ENCODE measurements around the gene IKZF2.

The IKZF2 gene

DNA sequence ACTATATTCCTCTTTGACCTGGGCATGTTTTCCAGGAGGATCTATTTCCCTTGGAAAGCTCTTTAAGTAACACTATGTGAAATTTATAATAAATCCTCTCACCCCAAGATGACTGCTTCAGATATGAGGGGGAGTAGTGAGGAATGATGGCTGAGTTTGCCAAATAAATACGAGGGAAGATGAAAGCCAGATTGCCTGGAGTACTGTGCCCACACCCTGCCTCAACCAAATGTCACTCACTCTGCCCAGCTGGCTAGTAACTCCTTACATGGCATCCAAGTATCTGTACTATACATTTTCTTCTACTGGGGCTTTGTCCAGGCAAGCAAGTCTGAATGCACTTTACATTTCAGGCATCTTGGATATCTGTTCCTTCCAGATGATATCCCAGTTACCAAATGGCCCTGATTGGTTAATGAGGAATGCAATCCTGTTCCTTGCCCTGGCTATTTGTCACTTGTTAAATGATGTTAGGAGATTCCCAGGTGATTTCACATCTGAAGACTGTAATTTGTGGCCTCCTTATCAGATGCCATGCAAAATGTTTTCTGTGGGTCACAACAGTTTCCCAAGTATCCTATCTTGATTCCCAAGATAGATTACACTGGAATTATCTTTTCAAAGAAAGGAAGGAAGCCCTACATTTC lies 191.8 kb downstream of the IKZF2 start:
- Histone ChIP-seq H3K9ac (ENCODE audit: low read depth, low read length) (no peak overlapping the region), H3K36me3 (ENCODE audit: insufficient read depth, low read depth, low read length) (no peaks in the 10 kb centered on the region), H3K9me3 (ENCODE audit: insufficient read depth, low read depth, low read length) (no peaks in the 10 kb centered on the region), H3K4me3 (ENCODE audit: low read length) (no peak overlapping the region), H3K27ac (ENCODE audit: low read length) (no peak overlapping the region), H3K27me3 (ENCODE audit: insufficient read depth, low read length) (no peaks in the 10 kb centered on the region), H3K4me1 (ENCODE audit: insufficient read depth, low read length) (no peaks in the 10 kb centered on the region)

DNA sequence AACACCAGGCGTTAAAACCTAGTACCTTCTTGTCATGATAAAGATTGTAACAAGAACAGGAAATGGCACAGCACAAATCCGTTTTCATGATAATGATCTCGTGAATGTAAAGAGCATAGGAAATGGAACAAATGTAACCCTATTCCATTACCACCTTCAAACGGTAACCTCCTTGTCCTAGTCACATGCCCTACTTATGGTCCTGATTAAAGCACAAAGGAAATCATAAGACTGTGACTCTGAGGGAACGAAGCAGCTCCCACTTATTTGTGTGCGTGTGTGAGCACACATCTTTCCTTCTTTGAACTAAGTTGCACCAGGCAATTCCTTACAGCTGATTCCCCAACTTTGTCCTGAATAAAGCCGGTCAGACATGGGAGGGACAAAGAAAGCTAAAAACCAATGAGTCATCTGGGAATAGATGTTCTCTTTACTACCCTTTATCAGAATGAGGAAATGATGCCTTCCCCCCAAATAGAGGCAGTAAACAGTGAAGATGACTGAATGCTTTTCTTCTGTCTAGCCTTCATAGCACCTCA lies 192.6 kb downstream of the IKZF2 start:
- H3K36me3 ChIP-seq (ENCODE audit: insufficient read depth, low read depth, low read length): no peaks in the 10 kb centered on the region
- H3K9ac ChIP-seq (ENCODE audit: low read depth, low read length): no peak overlapping the region
- H3K9me3 ChIP-seq (ENCODE audit: insufficient read depth, low read depth, low read length): no peaks in the 10 kb centered on the region
- H3K27ac ChIP-seq (ENCODE audit: low read length): no peak overlapping the region
- H3K4me1 ChIP-seq (ENCODE audit: insufficient read depth, low read length): no peaks in the 10 kb centered on the region
- no peaks in the 10 kb centered on the region for H3K27me3 ChIP-seq (ENCODE audit: insufficient read depth, low read length)
- no peak overlapping the region for H3K4me3 ChIP-seq (ENCODE audit: low read length)

DNA sequence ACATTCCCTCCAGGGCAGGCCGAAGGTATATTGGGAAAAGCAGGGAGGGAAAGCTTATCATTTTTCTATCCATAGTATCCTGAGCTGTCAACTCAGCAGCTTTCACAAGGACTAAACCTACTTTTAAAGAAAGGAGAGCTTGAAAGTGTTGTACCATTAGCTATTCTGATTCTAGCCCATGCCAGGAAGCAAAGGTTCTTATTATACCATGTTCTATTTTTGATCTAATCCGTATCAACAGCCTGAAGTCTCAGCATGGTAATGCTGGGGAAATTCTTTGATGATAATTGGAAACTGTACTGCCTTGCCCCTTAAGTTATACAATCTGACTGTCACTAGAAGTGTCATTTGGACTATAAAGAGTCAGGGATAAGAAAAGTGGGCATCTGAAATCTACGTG lies 193.3 kb downstream of the IKZF2 start:
- H3K36me3 ChIP-seq (ENCODE audit: insufficient read depth, low read depth, low read length): no peaks in the 10 kb centered on the region
- H3K27ac ChIP-seq (ENCODE audit: low read length): no peak overlapping the region
- H3K9me3 ChIP-seq (ENCODE audit: insufficient read depth, low read depth, low read length): no peaks in the 10 kb centered on the region
- no peaks in the 10 kb centered on the region for H3K27me3 ChIP-seq (ENCODE audit: insufficient read depth, low read length)
- no peaks in the 10 kb centered on the region for H3K4me1 ChIP-seq (ENCODE audit: insufficient read depth, low read length)
- no peak overlapping the region for H3K4me3 ChIP-seq (ENCODE audit: low read length)
- no peak overlapping the region for H3K9ac ChIP-seq (ENCODE audit: low read depth, low read length)

DNA sequence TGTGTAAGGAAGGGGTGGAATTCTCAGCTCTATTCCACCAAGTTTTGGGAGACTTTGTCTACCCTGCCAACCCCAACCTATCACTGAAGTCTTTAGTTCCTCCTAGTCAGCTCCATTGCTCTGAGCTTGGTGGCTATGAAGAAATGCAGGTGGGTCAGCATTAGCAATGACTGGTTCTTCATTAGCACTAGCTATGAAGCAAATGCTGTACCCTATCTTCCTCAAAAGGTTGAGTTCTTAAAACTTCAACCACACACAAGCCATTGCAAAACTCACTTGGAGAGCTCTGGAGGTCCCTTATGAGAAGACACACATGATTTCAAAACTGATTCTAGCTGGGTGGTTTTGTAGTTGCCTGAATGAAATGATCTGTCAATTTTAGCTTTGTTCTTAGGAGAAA lies 193.8 kb downstream of the IKZF2 start:
- Histone ChIP-seq H3K4me3 (ENCODE audit: low read length) (no peak overlapping the region), H3K9me3 (ENCODE audit: insufficient read depth, low read depth, low read length) (no peaks in the 10 kb centered on the region), H3K9ac (ENCODE audit: low read depth, low read length) (no peak overlapping the region), H3K27me3 (ENCODE audit: insufficient read depth, low read length) (no peaks in the 10 kb centered on the region), H3K36me3 (ENCODE audit: insufficient read depth, low read depth, low read length) (no peaks in the 10 kb centered on the region), H3K27ac (ENCODE audit: low read length) (no peak overlapping the region), H3K4me1 (ENCODE audit: insufficient read depth, low read length) (no peaks in the 10 kb centered on the region)

- Histone ChIP-seq H3K4me1 (ENCODE audit: insufficient read depth, low read length) (no peaks in the 10 kb centered on the region), H3K27me3 (ENCODE audit: insufficient read depth, low read length) (no peaks in the 10 kb centered on the region), H3K36me3 (ENCODE audit: insufficient read depth, low read depth, low read length) (no peaks in the 10 kb centered on the region), H3K27ac (ENCODE audit: low read length) (no peak overlapping the region), H3K9me3 (ENCODE audit: insufficient read depth, low read depth, low read length) (no peaks in the 10 kb centered on the region), H3K4me3 (ENCODE audit: low read length) (no peak overlapping the region), H3K9ac (ENCODE audit: low read depth, low read length) (no peak overlapping the region)
These were observed 194.5 kb downstream of the IKZF2 start for GRCh38 chr2:212956665-212957607.

- no peak overlapping the region for H3K9ac ChIP-seq (ENCODE audit: low read depth, low read length)
- H3K27me3 ChIP-seq (ENCODE audit: insufficient read depth, low read length): no peaks in the 10 kb centered on the region
- H3K36me3 ChIP-seq (ENCODE audit: insufficient read depth, low read depth, low read length): no peaks in the 10 kb centered on the region
- no peak overlapping the region for H3K27ac ChIP-seq (ENCODE audit: low read length)
- H3K9me3 ChIP-seq (ENCODE audit: insufficient read depth, low read depth, low read length): no peaks in the 10 kb centered on the region
- H3K4me1 ChIP-seq (ENCODE audit: insufficient read depth, low read length): no peaks in the 10 kb centered on the region
- H3K4me3 ChIP-seq (ENCODE audit: low read length): no peak overlapping the region
These were observed 198.1 kb downstream of the IKZF2 start for GRCh38 chr2:212953170-212953920.

GRCh38 chr2:212949786-212950185 lies 201.6 kb downstream of the IKZF2 start:
- Histone ChIP-seq H3K4me1 (ENCODE audit: insufficient read depth, low read length) (0 out of 2 replicates have a peak, but pooled peaks cover 3% of the 10 kb centered on the region), H3K9me3 (ENCODE audit: insufficient read depth, low read depth, low read length) (no peaks in the 10 kb centered on the region), H3K9ac (ENCODE audit: low read depth, low read length) (no peak overlapping the region), H3K27ac (ENCODE audit: low read length) (no peak overlapping the region), H3K36me3 (ENCODE audit: insufficient read depth, low read depth, low read length) (no peaks in the 10 kb centered on the region), H3K27me3 (ENCODE audit: insufficient read depth, low read length) (no peaks in the 10 kb centered on the region), H3K4me3 (ENCODE audit: low read length) (no peak overlapping the region)

All from iPS-20b (cell line).